GM23248 (cell line): ENCODE measurements around the gene CXCL17.

Source experiments
- EZH2 ChIP-seq: fragments of 200-600 bp; sonication (generic); IDR thresholded peaks from 2 replicates; pipeline ENCODE4 v1.6.1; 2018; ENCODE audit warnings: antibody characterized with exemption, mild to moderate bottlenecking; ENCODE audit not compliant: insufficient read depth, poor library complexity, severe bottlenecking
- EZH2phosphoT487 ChIP-seq: fragments of 200-600 bp; sonication (generic); IDR thresholded peaks from 2 replicates; pipeline ENCODE4 v1.6.1; 2018; ENCODE audit warnings: antibody characterized with exemption, moderate library complexity, mild to moderate bottlenecking, low read depth; ENCODE audit not compliant: insufficient read depth

DNA sequence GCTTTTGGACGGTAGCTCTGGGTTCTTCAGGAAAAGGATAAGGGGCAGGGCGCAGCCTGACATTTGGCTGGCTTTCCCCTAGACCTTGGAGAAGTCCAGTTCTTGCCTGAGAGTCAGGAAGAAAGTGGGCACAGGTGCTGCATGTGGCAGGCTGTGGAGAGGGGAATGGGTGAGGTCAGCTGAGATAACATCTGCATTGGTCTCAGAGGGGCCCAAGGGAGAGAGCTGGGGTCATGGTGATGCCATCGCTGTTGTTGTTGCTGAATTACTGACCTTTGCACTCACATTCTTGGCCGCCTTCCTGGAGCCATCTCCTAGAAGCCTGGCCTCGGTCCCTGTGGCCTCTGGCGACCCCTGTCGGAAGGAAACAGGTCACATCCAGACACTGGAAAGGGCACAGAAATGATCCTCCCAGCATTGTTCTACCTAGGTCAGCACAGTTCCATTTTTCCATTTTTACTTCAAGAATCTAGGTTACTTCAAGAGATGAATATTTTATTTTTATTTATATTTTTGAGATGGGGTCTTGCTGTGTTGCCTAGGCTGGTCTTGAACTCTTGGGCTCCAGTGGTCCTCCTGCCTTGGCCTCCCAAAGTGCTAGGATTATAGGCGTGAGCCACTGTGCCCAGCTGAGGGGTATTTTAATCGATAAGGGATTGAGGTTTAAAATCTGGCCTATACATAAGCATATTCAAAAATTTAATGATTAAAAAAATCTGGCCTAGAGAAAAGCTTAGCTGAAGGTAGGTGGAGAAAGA is 9.1 kb downstream of the CXCL17 start:
- TF ChIP-seq EZH2 (no peak), EZH2phosphoT487 (no peak)
